ENCODE results near the gene AP1S3.

Gene AP1S3

GRCh38 chr2:223722226-223722625 is 115.2 kb downstream of the AP1S3 start:
- DNase-seq, result no peak

GRCh38 chr2:223721746-223722145 is 115.6 kb downstream of the AP1S3 start:
- DNase-seq, result no peak

GRCh38 chr2:223720367-223720766 is 117.0 kb downstream of the AP1S3 start:
- DNase-seq, result no peak

- no peak for DNase-seq
These were observed 124.7 kb downstream of the AP1S3 start for GRCh38 chr2:223712642-223713041.

- no peak for DNase-seq
These were observed 125.6 kb downstream of the AP1S3 start for GRCh38 chr2:223711596-223712326.

Measured in stimulated activated CD4-positive, alpha-beta T cell treated with anti-CD3 and anti-CD28 coated beads, Interleukin-4, amount 100 ng/mL, for 1 hour (primary cell).